Adipose tissue (tissue), 3 donors: Measurements from ENCODE around the gene WDR62. TPM values are rescaled to one million over a fixed set of nuclear protein-coding genes. Genes with fewer than 3 reads are reported as not detected.

Source experiments
- H3K27ac ChIP-seq: one replicate; pipeline ENCODE4 v1.5.1; 2013; ENCODE audit warnings: low read depth, low read length
- WGBS, 3 donors: extraction: QIAGEN DNeasy Blood & Tissue Kit; methylation state at CpG; one replicate each; pipeline ENCODE4 v1.1.7; 2013; 5-methylcytosine and 5-hydroxymethylcytosine counted together
- polyA plus RNA-seq, 3 donors: library from polyadenylated mRNA; stranded (reverse); fragments of 200-250 nt; gene quantifications; one replicate each; pipeline ENCODE4 v1.2.3, GENCODE V29; 2013
- donor health status: healthy with polysubstance abuse.
- donor health status: Bipolar disorder and iron deficiency.
- donor health status: healthy.

Gene WDR62
- polyA plus RNA-seq, 3 donors, result 0.20 to 0.79 (median 0.25) TPM

DNA sequence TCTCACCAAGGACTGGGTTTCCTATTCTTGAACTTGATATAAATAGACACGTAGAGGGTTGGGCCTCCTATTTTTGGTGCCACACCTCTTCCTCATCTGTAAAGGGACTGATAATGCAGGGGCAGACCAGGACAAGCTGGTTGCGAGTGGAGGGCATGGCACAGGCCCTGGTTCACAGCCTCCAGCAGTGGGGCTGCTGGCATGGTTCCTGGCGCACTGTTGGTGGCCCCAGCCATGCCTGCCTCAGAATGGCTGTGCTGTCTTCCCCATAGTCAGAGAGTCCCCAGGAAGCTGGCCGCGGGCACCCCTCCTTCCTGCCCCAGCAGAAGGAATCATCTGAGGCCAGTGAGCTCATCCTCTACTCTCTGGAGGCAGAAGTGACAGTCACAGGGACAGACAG lies 45.8 kb downstream of the WDR62 start:
- WGBS, 3 donors, result 72 to 88% (median 77%) methylated on average over 4 to 5 of the region's 5 CpGs
- no peak overlapping the region for H3K27ac ChIP-seq

DNA sequence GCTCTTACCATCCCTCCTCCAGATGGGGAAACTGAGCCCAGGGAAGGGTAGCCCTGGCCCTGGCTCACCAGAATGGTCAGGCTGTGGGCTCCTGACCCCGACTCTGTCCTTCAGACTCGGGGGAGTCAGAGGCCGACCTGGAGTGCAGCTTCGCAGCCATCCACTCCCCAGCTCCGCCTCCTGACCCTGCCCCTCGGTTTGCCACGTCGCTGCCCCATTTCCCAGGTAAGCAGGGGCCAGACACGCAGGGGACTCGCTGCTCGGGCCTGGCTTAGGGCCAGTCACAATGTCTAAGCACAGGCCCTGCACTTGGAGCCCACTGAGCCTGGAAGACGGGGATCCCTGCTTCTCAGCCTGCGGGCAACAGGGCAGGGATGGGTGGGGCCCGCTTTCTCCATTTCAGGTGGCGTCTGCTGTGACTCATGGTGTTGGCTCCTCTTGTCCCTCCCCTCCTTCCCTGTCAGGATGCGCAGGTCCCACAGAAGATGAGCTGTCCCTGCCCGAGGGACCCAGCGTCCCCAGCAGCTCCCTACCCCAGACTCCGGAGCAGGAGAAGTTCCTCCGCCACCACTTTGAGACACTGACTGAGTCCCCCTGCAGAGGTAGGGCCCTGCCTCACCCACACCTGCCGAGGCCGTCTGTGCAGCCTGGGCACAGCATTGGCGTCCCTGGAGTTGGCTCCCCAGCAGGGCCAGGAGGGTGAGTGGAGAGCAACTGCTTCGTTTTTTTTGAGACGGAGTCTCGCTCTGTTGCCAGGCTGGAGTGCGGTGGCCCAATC lies 47.0 kb downstream of the WDR62 start:
- no peak overlapping the region for H3K27ac ChIP-seq
- 90 to 95% (median 91%) methylated on average over 27 of the region's 27 CpGs for WGBS, 3 donors

DNA sequence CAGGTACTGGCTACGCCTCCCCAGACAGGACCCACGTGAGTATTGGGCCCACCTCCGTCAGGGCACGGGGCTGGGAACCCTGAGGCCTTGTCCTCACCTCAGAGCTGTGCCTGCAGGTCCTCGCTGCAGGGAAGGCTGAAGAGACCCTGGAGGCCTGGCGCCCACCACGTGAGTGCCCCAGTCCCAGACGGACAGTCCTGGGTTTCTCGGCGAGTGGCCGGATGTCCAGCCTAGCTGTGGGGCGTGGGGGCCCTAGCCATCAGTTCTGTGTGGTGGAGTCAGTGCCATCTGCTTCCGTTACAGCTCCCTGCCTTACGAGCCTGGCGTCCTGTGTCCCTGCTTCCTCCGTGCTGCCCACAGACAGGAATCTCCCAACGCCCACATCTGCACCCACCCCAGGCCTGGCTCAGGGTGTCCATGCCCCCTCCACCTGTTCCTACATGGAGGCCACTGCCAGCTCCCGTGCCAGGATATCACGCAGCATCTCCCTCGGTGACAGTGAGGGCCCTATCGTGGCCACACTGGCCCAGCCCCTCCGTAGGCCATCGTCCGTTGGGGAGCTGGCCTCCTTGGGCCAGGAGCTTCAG lies 48.4 kb downstream of the WDR62 start:
- WGBS, 3 donors, result 90 to 96% (median 94%) methylated on average over 24 of the region's 24 CpGs
- no peak overlapping the region for H3K27ac ChIP-seq

GRCh38 chr19:36103842-36104552 lies 49.3 kb downstream of the WDR62 start:
- 91 to 92% (median 92%) methylated on average over 12 of the region's 12 CpGs for WGBS, 3 donors
- H3K27ac ChIP-seq, result no peak overlapping the region

DNA sequence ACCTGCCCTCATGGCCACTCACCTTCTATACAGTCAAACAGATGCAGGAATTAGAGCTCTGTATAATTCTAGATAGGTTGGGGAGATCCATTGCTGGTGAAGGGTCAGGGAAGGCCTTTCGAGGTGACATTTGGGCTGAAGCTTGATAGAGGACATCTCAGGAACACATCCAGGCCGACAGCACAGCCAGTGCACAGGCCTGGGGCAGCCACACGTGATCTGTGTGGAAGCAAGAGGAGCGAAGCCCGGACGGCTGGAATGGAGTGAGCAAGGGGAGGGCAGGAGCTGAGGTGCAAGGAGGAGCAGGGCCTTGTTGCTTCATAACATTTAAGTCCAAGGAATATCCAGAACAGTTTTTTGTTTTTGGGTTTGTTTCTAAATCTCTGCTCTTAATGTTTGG lies 51.7 kb downstream of the WDR62 start:
- H3K27ac ChIP-seq, result no peak overlapping the region
- 90 to 93% (median 91%) methylated on average over 6 of the region's 6 CpGs for WGBS, 3 donors

GRCh38 chr19:36106991-36107390 lies 52.3 kb downstream of the WDR62 start:
- 89 to 95% (median 92%) methylated on average over 5 of the region's 5 CpGs for WGBS, 3 donors

DNA sequence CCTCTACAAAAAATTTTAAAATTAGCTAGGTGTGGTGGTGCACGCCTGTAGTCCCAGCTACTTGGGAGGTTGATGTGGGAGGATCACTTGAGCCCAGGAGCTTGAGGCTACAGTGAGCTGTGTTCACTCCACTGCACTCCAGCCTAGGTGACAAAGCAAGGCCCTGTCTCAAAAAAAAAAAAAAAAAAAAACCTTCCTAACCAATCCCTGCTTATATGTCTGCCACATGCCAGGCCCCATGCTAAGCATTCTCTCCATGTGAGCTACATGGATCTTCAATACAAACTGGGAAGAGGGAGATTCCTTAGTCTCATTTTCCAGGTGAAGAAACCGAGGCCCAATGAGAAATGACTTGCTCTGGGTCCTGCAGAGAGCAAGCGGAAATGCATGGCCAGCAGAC lies 54.0 kb downstream of the WDR62 start:
- WGBS, 3 donors, result 96 to 97% (median 97%) methylated on average over 3 of the region's 3 CpGs
- no peak overlapping the region for H3K27ac ChIP-seq

More at GRCh38 chr19:36106991-36107390, 52.3 kb downstream of the WDR62 start:
- no peak overlapping the region for H3K27ac ChIP-seq

DNA sequence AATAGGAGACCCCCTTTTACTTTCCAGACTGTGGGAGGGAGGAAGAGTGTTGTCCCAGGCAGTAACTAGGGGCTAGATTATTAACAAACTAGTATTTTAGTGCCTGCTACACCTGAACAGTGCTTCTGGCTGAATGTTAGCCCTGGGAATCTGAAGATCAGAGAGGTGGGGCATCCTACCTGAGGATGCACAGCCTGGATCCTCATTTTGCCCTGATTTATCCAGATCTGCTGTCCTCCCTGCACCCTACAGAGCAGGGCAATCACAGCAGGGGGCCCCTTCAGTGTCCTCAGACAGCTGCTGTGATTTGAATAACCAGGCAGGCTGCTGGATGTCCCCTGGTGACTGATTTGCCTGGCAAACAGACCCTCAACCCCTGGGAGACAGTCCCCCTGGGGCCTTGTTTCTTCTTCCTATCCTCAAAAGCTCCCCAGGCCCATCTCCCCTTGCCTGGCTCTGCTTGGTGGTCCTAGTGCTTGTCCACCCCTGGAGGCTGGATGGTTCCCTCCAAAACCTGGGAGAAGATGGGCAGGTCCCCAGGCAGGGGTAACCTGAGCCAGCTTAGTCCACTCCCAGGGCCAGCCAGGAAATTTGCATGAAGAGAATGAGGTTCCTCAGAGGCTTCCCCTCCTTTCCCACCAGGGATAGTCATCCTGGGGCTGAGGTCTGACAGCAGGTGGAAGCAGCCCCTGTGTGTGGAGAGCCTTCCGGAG lies 55.9 kb downstream of the WDR62 start, which contains the start of gene OVOL3:
OVOL3 (plus strand) TSS at position 657 of the 713 bp plus-strand sequence. CDS start 60 bp downstream, outside the sequence.
- 38 to 92% methylated on average over 1 of the region's 1 CpG; no CpG with 5 or more reads in 1 of the 3 donors for WGBS, 3 donors
- no peak within 1 kb of the TSS for H3K27ac ChIP-seq

- no peak overlapping the region for H3K27ac ChIP-seq
- WGBS, 3 donors, result 79 to 86% (median 85%) methylated on average over 11 to 13 of the region's 13 CpGs
Observed at GRCh38 chr19:36111200-36111539, 56.5 kb downstream of the WDR62 start.

DNA sequence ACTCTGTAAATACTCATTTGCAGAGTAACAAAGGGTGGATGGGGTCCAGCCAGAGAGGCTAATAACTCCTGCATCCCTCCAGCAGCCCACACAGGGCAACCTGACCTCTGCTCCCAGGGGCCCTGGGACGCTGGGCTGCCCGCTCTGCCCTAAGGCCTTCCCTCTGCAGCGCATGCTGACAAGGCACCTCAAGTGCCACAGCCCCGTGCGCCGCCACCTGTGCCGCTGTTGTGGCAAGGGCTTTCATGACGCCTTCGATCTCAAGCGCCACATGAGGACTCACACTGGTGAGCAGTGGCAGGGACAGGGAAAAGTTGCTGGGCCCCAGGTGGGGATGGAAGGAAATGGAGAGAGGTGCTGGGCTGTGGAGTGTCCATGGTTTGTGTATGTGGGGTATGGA lies 58.0 kb downstream of the WDR62 start:
- H3K27ac ChIP-seq, result no peak overlapping the region
- WGBS, 3 donors, result 96 to 98% (median 96%) methylated on average over 10 of the region's 10 CpGs

- 85 to 91% (median 89%) methylated on average over 34 of the region's 34 CpGs for WGBS, 3 donors
- no peak overlapping the region for H3K27ac ChIP-seq
Observed at GRCh38 chr19:36113425-36113824, 58.7 kb downstream of the WDR62 start.

DNA sequence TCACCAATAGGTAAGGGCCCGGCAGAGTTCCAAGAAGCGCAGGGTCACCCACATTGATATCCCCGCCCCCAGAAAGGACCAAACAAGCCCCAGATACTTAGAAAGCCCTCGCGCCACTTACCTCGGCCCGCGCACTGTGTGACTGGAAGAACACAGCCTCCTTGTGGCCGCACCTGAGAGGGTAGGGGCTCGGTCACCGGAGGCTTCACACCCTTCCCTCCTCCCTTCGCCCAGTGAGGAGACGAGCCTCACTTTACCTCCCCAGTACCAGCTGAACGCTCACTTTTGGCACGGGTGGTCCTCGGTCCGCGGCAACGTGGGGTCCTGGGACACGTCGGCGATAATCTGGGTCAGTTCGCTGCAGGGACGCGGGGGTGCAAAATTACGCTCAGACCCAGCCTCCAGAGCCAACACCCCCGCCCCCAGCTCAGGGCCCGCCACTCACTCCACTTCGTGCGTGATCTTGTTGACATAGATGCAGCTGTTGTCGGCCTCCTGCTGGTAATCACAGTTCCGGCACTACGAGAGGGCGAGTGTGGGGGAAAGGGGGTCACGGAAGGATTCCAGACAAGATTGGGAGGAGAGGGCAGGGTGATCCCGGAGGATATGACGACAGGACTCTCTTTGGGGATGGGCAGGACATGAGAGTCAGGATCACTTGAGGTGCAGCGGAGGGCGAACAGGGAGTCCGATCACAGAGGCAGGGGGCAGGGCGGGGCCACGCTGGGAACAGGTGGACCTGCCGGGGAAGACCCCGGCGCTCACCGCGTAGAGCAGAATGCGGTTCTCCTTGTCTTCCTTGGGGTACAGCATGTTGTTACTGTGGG lies 59.4 kb downstream of the WDR62 start:
- WGBS, 3 donors, result 3 to 12% (median 10%) methylated on average over 48 of the region's 48 CpGs
- peak overlapping the region; percentile 13 for H3K27ac ChIP-seq

DNA sequence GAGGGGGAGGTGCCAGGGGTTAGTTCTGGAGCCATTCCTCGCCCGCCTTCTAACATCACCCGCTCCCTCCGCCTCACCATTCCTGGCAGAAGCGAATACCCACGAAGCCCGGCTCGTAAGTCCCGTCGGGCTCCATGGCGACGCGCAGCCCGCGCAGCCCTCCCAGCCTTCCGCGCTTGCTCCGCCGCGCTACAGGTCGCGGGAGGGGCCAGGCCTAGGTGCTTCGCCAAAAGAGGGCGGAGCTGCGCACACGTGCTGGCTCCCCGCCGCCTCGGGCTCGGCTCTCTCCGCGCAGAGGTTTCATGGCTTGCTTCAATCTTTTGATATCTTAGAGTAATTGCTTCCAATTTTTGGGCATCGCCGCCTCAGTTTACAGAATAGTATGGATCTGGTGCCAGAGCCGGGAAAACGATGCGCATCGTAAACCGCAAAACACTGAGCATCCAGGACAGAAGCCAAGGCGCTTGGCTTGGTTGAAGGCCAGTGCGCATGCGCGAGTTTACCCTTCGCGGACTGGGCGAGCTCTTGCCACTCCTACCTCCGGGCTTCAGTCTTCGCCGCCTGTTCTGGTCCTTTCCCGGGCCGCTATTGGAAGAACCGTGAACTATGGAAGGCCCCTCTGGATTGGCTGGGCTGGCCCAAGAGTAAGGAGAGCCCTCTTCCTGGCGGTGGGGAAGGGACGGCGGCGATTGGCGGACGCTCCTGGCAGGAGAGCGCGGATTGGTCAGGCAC lies 60.2 kb downstream of the WDR62 start, which contains the start of gene POLR2I:
POLR2I (minus strand) TSS at position 155 of the 732 bp plus-strand sequence; CDS start at position 136, 19 bp downstream.
- peak within 1 kb of the TSS; percentile 13 for H3K27ac ChIP-seq
- 0% methylated on average over 60 of the region's 60 CpGs for WGBS, 3 donors

GRCh38 chr19:36115453-36116343 lies 61.0 kb downstream of the WDR62 start, which contains the start of gene TBCB:
TBCB (plus strand) TSS chr19:36115468; CDS start chr19:36115561, 93 bp downstream.
- WGBS, 3 donors, result 5 to 7% (median 5%) methylated on average over 48 to 59 of the region's 59 CpGs
- H3K27ac ChIP-seq, result peak within 1 kb of the TSS; percentile 13

DNA sequence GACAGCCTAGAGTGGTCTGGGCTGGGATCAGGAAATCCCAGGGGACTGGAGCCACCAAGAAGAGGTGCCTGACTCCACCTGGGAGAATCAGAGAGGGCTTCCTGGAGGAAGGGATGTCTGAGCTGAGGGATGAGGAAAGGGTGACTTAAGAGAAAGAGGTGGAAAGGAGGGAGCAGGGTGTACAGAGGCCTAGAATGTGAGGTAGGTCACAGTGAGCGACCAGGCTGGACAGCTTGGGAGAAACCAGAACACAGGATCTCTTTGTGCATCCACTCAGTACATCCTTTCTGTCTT lies 61.6 kb downstream of the WDR62 start:
- WGBS, 3 donors, result 94 to 100% (median 97%) methylated on average over 1 of the region's 1 CpG

More for the DNA sequence above, 61.6 kb downstream of the WDR62 start:
- H3K27ac ChIP-seq, result no peak overlapping the region
